ENCODE results near the gene MRPS31.
A peak's percentile ranks its signal among the peaks of the same experiment; 100 is the strongest.

Gene MRPS31

DNA sequence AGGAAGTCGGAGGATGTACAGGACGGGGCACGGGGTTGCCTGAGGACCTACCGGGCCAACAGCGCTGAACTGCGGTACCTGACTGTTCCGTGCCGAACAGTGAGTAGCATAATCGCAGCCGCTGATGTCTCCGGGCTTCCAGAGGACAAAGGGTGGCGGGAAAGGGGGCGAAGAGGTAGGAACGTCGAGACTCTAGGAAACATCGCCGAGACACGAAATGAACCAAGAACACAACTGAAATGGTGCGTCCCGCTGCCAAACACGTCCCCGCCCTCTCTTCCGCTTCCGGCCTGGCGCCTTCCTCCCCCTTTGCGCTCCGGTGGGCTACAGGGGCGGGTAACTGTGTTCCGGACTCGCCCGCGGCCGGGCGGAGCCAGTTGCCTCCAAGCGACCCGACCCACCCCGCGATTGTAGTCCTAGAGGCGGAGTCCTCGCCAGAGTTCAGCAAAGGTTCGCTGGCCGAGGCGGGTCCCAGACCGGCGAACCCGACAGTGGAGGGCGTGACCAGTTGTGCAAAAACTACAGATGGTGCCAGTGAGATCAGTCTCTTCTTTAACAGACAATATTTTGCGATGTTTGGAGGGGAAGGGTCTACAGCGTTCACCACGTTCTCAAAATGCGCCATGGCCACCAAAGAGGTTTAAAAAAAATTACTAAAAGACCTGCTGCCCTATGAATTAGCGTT, at the start of gene MRPS31:
Gene MRPS31, minus strand, starts transcription at position 257 of the 685 bp plus-strand sequence. Its CDS starts 54 bp downstream, at position 203.
- DNase-seq (ENCODE audit: low read depth) = peak; percentile 88

GRCh38 chr13:40819797-40820315, 48.9 kb upstream of the MRPS31 start:
- no peak for DNase-seq (ENCODE audit: low read depth)

GRCh38 chr13:40818926-40819325, 47.9 kb upstream of the MRPS31 start:
- DNase-seq (ENCODE audit: low read depth) = no peak

DNA sequence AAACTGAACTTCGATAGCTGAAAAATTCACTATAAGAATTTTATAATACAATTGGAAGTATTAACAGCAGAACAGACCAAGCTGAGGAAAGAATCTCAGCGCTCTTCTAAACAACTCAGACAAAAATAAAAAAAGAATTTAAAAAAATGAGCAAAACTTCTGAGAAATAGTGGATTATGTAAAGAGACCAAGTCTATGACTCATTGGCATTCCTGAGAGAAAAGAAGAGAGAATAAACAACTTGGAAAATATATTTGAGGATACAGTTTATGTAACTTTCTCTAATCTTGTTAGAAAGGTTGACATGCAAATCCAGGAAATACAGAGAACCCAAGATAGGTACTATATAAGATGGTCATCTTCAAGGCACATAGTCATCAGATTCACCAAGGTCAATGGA, 43.8 kb upstream of the MRPS31 start:
- no peak for DNase-seq (ENCODE audit: low read depth)

DNA sequence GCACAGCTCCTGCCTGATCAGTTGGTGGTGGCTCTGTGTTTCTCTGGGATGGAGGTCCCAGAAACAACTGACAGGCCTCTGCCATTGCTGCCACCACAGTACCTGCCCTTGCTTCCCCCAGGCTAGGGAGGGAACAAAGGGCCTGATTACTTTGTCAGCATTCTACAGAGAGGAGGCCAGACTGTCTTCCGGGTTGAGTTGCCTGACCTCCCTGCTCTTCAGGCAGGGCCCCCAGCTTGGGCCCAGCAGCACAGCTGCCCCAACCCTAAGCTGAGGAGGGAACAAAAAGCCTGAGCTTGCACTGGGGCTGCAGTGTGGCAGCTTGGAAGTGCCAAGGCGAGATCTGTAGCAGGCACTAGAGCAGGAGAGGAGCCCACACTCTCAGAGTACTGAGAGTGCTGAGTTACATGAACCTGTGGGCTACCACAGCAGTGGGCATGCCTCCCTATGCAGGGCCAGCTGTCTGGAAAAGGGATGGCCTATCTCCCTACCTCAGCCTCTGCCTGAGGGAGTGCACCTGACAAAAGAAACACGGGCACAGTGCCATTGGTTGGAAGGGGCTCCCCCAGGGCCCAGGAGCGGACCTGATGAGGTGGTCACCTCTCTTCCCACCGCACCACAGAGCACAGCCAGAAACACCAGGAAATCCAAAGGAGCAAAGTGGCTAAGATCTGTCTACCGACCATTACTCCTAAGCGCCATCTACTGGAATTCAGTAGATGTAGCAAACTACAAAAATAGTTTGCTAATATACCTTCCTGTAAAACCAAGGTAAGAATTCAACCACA, 42.9 kb upstream of the MRPS31 start:
- DNase-seq (ENCODE audit: low read depth) = no peak

- DNase-seq (ENCODE audit: low read depth) = no peak
These were observed 41.9 kb upstream of the MRPS31 start for GRCh38 chr13:40812724-40813445.

GRCh38 chr13:40812102-40812501, 41.1 kb upstream of the MRPS31 start:
- no peak for DNase-seq (ENCODE audit: low read depth)

DNA sequence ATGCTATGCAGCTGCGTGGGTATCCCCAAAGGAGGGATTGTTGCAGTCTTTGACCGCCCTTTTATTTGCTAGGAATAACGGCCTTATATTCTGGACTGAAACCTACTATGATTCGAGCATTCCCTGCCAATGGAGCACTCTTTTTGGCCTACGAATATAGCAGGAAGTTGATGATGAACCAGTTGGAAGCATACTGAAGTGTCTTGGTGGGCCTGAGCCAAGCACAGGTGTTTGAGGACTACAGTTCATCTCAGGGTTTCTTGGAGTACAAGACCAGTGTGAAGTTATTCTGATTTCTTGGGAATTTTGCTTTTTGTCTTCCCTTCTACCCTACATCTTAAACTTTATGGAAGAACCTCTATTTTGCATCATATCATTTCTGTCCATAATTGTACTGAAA, 38.5 kb upstream of the MRPS31 start:
- DNase-seq (ENCODE audit: low read depth) = no peak

DNA sequence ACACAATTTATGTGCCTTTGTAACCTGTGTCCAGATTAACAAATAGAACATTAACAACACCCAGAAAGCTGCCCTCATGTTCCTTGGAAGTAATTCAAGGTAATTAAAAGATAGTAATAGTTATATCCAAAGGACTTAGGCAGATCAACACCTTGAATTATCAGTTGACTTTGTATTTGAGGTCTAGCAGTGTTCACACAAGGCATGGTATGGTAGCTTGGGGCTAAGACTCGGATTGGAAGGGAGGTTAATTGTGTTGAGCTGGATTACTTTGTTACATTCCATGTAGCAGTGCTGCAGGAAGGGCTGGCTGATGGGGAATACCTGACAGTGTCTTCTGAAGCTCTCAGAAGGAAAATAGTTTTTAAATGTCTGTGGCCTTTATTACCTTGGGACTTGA, 35.3 kb upstream of the MRPS31 start:
- no peak for DNase-seq (ENCODE audit: low read depth)

GRCh38 chr13:40803316-40803715, 32.3 kb upstream of the MRPS31 start:
- DNase-seq (ENCODE audit: low read depth) = no peak

- DNase-seq (ENCODE audit: low read depth) = no peak
These were observed 30.5 kb upstream of the MRPS31 start for GRCh38 chr13:40801255-40802217.

DNA sequence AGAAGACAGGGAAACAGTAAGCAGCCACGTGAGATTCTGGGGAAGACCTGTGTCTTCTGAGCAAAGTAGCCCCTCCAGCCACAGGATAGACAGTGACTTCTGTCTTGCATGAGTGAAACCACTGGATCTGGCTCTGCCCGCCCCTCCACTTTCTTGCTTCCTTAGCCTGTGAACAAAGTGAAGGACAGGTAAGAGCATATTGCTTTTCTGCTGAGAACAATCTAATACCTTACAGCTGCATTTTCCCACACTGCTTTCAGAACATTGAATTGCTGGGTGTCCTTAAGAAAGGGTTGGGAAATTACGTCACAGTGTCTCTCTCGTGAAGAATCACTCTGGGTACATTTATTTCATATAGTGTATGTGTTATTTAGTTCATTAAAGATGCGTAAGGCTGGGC, 29.6 kb upstream of the MRPS31 start:
- no peak for DNase-seq (ENCODE audit: low read depth)

GRCh38 chr13:40799508-40799907, 28.5 kb upstream of the MRPS31 start:
- DNase-seq (ENCODE audit: low read depth) = no peak

- no peak for DNase-seq (ENCODE audit: low read depth)
These were observed 27.4 kb upstream of the MRPS31 start for GRCh38 chr13:40798380-40798779.

DNA sequence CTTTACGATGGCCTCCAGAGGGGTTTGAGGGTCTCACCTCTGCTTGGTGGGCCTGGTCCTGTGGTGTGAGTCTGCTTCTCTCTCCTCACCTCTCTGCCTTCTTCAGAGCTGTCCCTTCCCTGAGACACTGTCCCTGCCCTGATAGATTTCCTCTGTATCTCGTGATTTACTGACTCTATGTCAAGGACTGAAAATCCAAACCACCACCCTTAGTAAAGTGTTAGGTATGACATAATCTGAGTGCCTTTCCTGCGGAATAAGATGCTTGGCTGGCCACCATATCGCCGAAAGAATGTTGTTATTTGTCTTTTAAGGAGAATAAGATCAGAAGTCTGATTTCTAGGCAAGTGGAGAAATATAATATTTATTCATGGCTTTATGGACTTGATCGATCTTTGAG, 25.7 kb upstream of the MRPS31 start:
- DNase-seq (ENCODE audit: low read depth) = no peak

DNA sequence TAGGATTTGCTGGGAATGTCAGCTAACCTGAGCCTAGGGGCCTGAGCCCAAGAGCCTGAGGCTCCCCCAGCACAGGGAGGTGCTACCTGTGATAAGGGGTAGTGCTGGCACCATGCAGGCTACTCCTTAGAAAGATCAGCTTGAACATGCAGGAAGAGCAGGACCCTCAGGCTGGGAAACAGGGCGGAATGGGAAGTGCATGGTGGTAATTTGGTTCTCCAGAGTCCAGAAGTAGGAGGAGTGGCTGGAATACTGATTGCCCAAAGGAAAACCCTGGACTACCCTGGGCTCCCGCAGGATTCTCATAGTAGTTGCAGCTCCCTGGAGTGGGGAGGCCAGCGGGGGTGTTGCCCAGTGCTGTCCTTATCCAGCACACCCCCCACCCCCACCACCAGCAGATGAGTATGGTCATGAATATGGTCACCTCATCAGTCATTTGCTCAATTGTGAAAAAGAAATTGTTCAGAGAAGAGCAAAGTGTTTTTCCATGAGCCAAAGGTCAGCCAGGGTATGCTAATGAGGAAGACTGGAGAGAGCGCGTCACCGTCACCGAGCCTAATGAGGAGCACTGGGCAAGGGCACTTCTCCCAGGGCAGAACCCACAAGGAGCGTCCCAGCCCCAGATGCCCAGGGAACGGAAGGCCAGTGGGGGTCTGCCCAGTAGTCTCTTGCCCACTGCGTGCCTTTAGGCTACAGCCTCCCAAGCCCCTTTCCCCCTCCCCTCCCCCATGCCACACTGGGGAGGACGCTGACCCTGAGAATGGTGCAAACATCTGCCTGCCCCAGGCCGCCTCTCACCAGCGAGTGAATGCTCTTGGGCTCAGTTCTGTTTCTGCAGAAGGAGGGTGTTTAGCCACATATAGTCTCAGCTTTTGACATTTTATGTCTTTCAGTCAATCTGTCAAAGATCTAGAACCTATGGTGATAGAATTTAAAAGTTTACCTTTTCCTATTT, 23.7 kb upstream of the MRPS31 start:
- DNase-seq (ENCODE audit: low read depth) = no peak

- no peak for DNase-seq (ENCODE audit: low read depth)
These were observed 22.3 kb upstream of the MRPS31 start for GRCh38 chr13:40793339-40793738.

DNA sequence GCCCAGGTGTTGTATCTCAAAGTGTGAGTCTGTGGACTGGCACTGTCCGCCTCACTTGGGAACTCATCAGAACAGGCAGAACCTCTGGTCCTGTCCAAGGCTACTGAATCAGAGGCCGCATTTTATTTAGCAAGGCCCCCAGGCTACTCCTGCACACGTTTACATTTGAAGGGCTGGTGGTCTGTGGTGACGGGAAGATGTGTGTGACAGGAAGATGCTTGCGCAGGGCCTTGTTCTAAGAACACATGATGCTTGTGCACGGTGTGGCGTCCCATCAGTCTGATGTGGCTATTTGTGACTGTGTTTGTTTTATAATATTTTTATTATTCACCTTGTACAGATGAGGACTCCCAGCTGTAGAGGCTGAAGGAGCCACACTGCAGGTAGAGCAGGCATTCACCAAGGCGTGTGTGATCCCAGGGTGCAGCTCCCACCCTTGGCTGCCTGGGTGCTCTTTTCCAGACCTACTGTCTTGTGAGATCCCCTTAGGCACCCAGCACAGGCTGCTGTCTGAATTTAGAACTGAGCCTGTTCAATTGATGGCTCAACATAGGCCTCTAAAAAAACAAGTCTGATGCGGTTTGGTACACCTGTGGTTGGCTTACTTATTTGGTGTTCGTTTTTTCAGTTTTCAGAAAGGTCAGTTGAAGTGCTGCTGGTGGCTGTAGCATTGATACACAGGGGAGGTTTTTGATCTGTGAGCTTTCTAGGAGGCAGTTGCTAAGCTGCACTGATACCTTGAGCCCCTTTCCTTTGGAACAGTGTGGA, 21.5 kb upstream of the MRPS31 start:
- DNase-seq (ENCODE audit: low read depth) = no peak

DNA sequence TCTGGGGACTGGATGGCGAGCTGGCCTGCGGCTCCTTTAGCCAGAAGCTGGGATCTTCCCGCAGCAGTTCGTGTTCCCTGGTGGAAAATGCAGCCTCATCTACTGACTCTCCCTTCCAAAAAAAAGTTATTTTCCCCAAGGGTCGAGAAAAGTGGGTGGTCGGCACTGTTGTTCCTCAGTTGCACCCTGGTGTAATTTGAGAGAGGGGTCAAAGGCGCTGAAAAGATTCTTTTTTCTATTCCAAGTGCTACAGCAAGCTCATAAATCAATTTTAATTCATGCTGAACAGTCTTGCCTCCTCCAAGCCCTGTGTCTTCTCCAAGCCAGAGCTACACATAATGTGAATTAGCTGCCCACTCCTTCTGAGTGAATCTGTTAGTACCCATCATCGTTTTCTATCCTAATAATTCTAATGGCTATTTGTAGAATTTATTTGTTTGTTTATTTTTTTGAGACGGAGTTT, 19.2 kb upstream of the MRPS31 start:
- DNase-seq (ENCODE audit: low read depth) = no peak
